HepG2 (cell line): Measurements from ENCODE around the gene COL18A1. TPM values are rescaled to one million over a fixed set of nuclear protein-coding genes. Genes with fewer than 3 reads are reported as not detected.

Source experiments
- CREM ChIP-seq, 2 experiments: sonication (generic) in 1 of 2; formaldehyde crosslinking in 1 of 2; IDR thresholded peaks; 2 replicates each; pipeline versions ENCODE4 v1.4.0 to v1.6.1; 2016 to 2020; ENCODE audit warnings: antibody characterized with exemption in 1 of 2, mild to moderate bottlenecking in 1 of 2, missing genetic modification reagents in 1 of 2
- ESRRA ChIP-seq: sonication (generic); formaldehyde crosslinking; IDR thresholded peaks from 2 replicates; pipeline ENCODE4 v1.5.1; 2020; ENCODE audit warnings: mild to moderate bottlenecking, low read depth, missing genetic modification reagents
- MAFF ChIP-seq: IDR thresholded peaks from 2 replicates; pipeline ENCODE4 v1.6.1; 2011; ENCODE audit warnings: low read depth, low read length, improper control_type of control experiment
- MEF2D ChIP-seq: sonication (generic); formaldehyde crosslinking; IDR thresholded peaks from 2 replicates; pipeline ENCODE4 v1.5.1; 2020; ENCODE audit warnings: mild to moderate bottlenecking, missing genetic modification reagents
- RFX5 ChIP-seq: IDR thresholded peaks from 2 replicates; pipeline ENCODE4 v1.6.1; 2011; ENCODE audit warnings: low read depth, low read length, improper control_type of control experiment
- SP5 ChIP-seq: IDR thresholded peaks from 2 replicates; pipeline ENCODE4 v1.6.1; 2016; ENCODE audit warnings: low read depth, borderline replicate concordance
- TOE1 ChIP-seq: sonication (generic); formaldehyde crosslinking; IDR thresholded peaks from 2 replicates; pipeline ENCODE4 v1.4.0; 2020; ENCODE audit warnings: mild to moderate bottlenecking, missing genetic modification reagents
- ZNF138 ChIP-seq: sonication (generic); formaldehyde crosslinking; IDR thresholded peaks from 2 replicates; pipeline ENCODE4 v1.5.0; 2020; ENCODE audit warnings: mild to moderate bottlenecking, low read depth, missing genetic modification reagents
- ZNF550 ChIP-seq: sonication (generic); formaldehyde crosslinking; IDR thresholded peaks from 2 replicates; pipeline ENCODE4 v1.4.0; 2020; ENCODE audit warnings: mild to moderate bottlenecking, missing genetic modification reagents, borderline replicate concordance
- ZNF773 ChIP-seq: sonication (generic); formaldehyde crosslinking; IDR thresholded peaks from 2 replicates; pipeline ENCODE4 v1.4.0; 2020; ENCODE audit warnings: missing genetic modification reagents, borderline replicate concordance
- polyA plus RNA-seq, 8 experiments: library from polyadenylated mRNA; depleted of rRNA in 3 of 8; stranded (reverse) in 7 of 8; unstranded in 1 of 8; fragments of >200 nt; fragmentation: Illumina TruSeq in 4 of 8; extraction: Trizol in 4 of 8; gene quantifications; 2 replicates each; pipeline versions ENCODE4 v1.2.1 to v1.2.3, GENCODE V29; 2011 to 2016; ENCODE audit warnings: low read depth in 4 of 8, missing spikeins in 1 of 8, mixed read lengths in 1 of 8; ENCODE audit not compliant: insufficient read depth in 1 of 8
- total RNA-seq, 5 experiments: library from RNA; depleted of rRNA; stranded (reverse); fragments of >200 nt; fragmentation: Illumina TruSeq; extraction: Trizol; gene quantifications; 2 replicates each; pipeline ENCODE4 v1.2.3, GENCODE V29; 2016; ENCODE audit warnings: low read depth in 1 of 5
- TF ChIP-seq, protein P1 (sequence below): sonication (generic); formaldehyde crosslinking; IDR thresholded peaks from 2 replicates; pipeline ENCODE4 v1.9.0; 2021; ENCODE audit warnings: mild to moderate bottlenecking, missing genetic modification reagents
- TF ChIP-seq, protein P2 (sequence below): sonication (generic); formaldehyde crosslinking; IDR thresholded peaks from 2 replicates; pipeline ENCODE4 v1.5.1; 2020; ENCODE audit warnings: missing genetic modification reagents, mild to moderate bottlenecking, borderline replicate concordance
- TF ChIP-seq, protein P3 (sequence below): conservative IDR thresholded peaks from 2 replicates; pipeline ENCODE4 v1.6.1; 2018; ENCODE audit warnings: missing genetic modification reagents

COL18A1 gene
- total and polyA plus RNA-seq, 2 of the 13 experiments (the other 11 are each of a cell fraction or from before 2014, with no cell fraction given), result 79.0 to 102 TPM

GRCh38 chr21:45356653-45357435, 48.1 kb upstream of the COL18A1 start (continued):
- TF ChIP-seq, protein P1, sequence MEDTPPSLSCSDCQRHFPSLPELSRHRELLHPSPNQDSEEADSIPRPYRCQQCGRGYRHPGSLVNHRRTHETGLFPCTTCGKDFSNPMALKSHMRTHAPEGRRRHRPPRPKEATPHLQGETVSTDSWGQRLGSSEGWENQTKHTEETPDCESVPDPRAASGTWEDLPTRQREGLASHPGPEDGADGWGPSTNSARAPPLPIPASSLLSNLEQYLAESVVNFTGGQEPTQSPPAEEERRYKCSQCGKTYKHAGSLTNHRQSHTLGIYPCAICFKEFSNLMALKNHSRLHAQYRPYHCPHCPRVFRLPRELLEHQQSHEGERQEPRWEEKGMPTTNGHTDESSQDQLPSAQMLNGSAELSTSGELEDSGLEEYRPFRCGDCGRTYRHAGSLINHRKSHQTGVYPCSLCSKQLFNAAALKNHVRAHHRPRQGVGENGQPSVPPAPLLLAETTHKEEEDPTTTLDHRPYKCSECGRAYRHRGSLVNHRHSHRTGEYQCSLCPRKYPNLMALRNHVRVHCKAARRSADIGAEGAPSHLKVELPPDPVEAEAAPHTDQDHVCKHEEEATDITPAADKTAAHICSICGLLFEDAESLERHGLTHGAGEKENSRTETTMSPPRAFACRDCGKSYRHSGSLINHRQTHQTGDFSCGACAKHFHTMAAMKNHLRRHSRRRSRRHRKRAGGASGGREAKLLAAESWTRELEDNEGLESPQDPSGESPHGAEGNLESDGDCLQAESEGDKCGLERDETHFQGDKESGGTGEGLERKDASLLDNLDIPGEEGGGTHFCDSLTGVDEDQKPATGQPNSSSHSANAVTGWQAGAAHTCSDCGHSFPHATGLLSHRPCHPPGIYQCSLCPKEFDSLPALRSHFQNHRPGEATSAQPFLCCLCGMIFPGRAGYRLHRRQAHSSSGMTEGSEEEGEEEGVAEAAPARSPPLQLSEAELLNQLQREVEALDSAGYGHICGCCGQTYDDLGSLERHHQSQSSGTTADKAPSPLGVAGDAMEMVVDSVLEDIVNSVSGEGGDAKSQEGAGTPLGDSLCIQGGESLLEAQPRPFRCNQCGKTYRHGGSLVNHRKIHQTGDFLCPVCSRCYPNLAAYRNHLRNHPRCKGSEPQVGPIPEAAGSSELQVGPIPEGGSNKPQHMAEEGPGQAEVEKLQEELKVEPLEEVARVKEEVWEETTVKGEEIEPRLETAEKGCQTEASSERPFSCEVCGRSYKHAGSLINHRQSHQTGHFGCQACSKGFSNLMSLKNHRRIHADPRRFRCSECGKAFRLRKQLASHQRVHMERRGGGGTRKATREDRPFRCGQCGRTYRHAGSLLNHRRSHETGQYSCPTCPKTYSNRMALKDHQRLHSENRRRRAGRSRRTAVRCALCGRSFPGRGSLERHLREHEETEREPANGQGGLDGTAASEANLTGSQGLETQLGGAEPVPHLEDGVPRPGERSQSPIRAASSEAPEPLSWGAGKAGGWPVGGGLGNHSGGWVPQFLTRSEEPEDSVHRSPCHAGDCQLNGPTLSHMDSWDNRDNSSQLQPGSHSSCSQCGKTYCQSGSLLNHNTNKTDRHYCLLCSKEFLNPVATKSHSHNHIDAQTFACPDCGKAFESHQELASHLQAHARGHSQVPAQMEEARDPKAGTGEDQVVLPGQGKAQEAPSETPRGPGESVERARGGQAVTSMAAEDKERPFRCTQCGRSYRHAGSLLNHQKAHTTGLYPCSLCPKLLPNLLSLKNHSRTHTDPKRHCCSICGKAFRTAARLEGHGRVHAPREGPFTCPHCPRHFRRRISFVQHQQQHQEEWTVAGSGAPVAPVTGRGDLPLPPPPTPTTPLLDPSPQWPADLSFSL, result peak; percentile 8; the same call in 1 of the 2 replicates
- TF ChIP-seq MEF2D (CRISPR knock-in tag), result no peak
- TF ChIP-seq, protein P2, sequence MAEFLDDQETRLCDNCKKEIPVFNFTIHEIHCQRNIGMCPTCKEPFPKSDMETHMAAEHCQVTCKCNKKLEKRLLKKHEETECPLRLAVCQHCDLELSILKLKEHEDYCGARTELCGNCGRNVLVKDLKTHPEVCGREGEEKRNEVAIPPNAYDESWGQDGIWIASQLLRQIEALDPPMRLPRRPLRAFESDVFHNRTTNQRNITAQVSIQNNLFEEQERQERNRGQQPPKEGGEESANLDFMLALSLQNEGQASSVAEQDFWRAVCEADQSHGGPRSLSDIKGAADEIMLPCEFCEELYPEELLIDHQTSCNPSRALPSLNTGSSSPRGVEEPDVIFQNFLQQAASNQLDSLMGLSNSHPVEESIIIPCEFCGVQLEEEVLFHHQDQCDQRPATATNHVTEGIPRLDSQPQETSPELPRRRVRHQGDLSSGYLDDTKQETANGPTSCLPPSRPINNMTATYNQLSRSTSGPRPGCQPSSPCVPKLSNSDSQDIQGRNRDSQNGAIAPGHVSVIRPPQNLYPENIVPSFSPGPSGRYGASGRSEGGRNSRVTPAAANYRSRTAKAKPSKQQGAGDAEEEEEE (CRISPR knock-in tag), result no peak
- no peak for TF ChIP-seq TOE1 (CRISPR knock-in tag)
- TF ChIP-seq, protein P3, sequence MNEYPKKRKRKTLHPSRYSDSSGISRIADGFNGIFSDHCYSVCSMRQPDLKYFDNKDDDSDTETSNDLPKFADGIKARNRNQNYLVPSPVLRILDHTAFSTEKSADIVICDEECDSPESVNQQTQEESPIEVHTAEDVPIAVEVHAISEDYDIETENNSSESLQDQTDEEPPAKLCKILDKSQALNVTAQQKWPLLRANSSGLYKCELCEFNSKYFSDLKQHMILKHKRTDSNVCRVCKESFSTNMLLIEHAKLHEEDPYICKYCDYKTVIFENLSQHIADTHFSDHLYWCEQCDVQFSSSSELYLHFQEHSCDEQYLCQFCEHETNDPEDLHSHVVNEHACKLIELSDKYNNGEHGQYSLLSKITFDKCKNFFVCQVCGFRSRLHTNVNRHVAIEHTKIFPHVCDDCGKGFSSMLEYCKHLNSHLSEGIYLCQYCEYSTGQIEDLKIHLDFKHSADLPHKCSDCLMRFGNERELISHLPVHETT (CRISPR knock-in tag), result no peak
- TF ChIP-seq ZNF550 (CRISPR knock-in tag), result no peak
- TF ChIP-seq ZNF773 (CRISPR knock-in tag), result no peak
- TF ChIP-seq MAFF, result no peak
- 0 out of 2 replicates have a peak, but pooled peaks have one; percentile 58 for TF ChIP-seq ESRRA
- no peak for TF ChIP-seq ZNF138 (CRISPR knock-in tag)
- peak; percentile 56 for TF ChIP-seq CREM (IDR thresholded peaks at IDR 0.05)
- TF ChIP-seq CREM (CRISPR knock-in tag; IDR thresholded peaks at IDR 0.05), result no peak
- no peak for TF ChIP-seq RFX5
- peak; percentile 32; the same call in 1 of the 2 replicates for TF ChIP-seq SP5 (CRISPR knock-in tag)
